SU-DHL-6 (cell line): ENCODE data around the gene TLK1.
A peak's percentile ranks its signal among the peaks of the same experiment; 100 is the strongest.

Source experiments
- H2AFZ ChIP-seq: fragments of 200-600 bp; sonication (generic); 2 replicates; pipeline ENCODE4 v1.6.1; 2014; ENCODE audit warnings: low read depth, mild to moderate bottlenecking, moderate library complexity, mixed read lengths, antibody characterized with exemption, low read length; ENCODE audit not compliant: severe bottlenecking
- H3F3A ChIP-seq: fragments of 200-600 bp; shearing (Covaris generic); 2 replicates; pipeline ENCODE4 v1.6.0; 2016; ENCODE audit warnings: antibody characterized with exemption, mild to moderate bottlenecking; ENCODE audit not compliant: insufficient read depth
- H3K27ac ChIP-seq: fragments of 200-600 bp; sonication (generic); 2 replicates; pipeline ENCODE4 v1.5.1; 2016; ENCODE audit warnings: low read depth, mild to moderate bottlenecking, low read length, moderate library complexity, mixed read lengths
- H3K27me3 ChIP-seq: fragments of 200-600 bp; sonication (generic), shearing (Covaris generic); 2 replicates; pipeline ENCODE4 v1.6.0; 2014; ENCODE audit warnings: mild to moderate bottlenecking, low read length
- H3K36me3 ChIP-seq: fragments of 200-600 bp; sonication (generic); 2 replicates; pipeline ENCODE4 v1.6.1; 2014; ENCODE audit warnings: mild to moderate bottlenecking, low read length, mixed read lengths
- H3K4me2 ChIP-seq: fragments of 300-600, 200-600 bp; shearing (Covaris generic), sonication (generic); 2 replicates; pipeline ENCODE4 v1.6.0; 2014; ENCODE audit warnings: low read length, low read depth, mild to moderate bottlenecking; ENCODE audit not compliant: poor library complexity, severe bottlenecking
- H3K4me3 ChIP-seq: fragments of 200-600 bp; sonication (generic); 2 replicates; pipeline ENCODE4 v1.5.1; 2014; ENCODE audit warnings: antibody characterized with exemption, low read length, mild to moderate bottlenecking, mixed read lengths; ENCODE audit not compliant: insufficient read depth, poor library complexity, severe bottlenecking
- H3K79me2 ChIP-seq: fragments of 200-600 bp; sonication (generic); 2 replicates; pipeline ENCODE4 v1.6.1; 2014; ENCODE audit warnings: mild to moderate bottlenecking, low read length, moderate library complexity; ENCODE audit not compliant: insufficient read depth
- H3K9ac ChIP-seq: fragments of 200-600 bp; sonication (generic); 2 replicates; pipeline ENCODE4 v1.7.0; 2014; ENCODE audit warnings: mild to moderate bottlenecking, low read length
- H3K9me2 ChIP-seq: fragments of 200-600 bp; sonication (generic); replicated peaks from 2 replicates; pipeline ENCODE4 v1.6.1; 2014; ENCODE audit warnings: low read length; ENCODE audit not compliant: insufficient read depth
- H3K9me3 ChIP-seq: fragments of 200-600 bp; sonication (generic); 2 replicates; pipeline ENCODE4 v1.6.1; 2014; ENCODE audit warnings: low read length, mixed read lengths; ENCODE audit not compliant: insufficient read depth
- H4K20me1 ChIP-seq: fragments of 200-600 bp; sonication (generic); 2 replicates; pipeline ENCODE4 v1.6.1; 2014; ENCODE audit warnings: low read depth, mild to moderate bottlenecking, antibody characterized with exemption, low read length, moderate library complexity, mixed read lengths
- EZH2phosphoT487 ChIP-seq: fragments of 200-600 bp; sonication (generic), shearing (Covaris generic); conservative IDR thresholded peaks from 2 replicates; pipeline ENCODE4 v1.6.1; 2018; ENCODE audit warnings: mild to moderate bottlenecking, antibody characterized with exemption, low read length, moderate library complexity, mixed read lengths
- TF ChIP-seq, protein P1 (sequence below): fragments of 200-600 bp; sonication (generic); IDR thresholded peaks from one replicate; pipeline ENCODE4 v1.5.1; 2017; ENCODE audit warnings: antibody characterized with exemption, mild to moderate bottlenecking, low read length, moderate library complexity; ENCODE audit not compliant: insufficient read depth, poor library complexity, severe bottlenecking

The TLK1 gene

GRCh38 chr2:170972296-170973224 is 188.1 kb downstream of the TLK1 start:
- H3K27me3 ChIP-seq: no peaks in the 10 kb centered on the region
- H3K9me2 ChIP-seq: no peaks in the 10 kb centered on the region
- no peak for TF ChIP-seq EZH2phosphoT487
- TF ChIP-seq, protein P1, sequence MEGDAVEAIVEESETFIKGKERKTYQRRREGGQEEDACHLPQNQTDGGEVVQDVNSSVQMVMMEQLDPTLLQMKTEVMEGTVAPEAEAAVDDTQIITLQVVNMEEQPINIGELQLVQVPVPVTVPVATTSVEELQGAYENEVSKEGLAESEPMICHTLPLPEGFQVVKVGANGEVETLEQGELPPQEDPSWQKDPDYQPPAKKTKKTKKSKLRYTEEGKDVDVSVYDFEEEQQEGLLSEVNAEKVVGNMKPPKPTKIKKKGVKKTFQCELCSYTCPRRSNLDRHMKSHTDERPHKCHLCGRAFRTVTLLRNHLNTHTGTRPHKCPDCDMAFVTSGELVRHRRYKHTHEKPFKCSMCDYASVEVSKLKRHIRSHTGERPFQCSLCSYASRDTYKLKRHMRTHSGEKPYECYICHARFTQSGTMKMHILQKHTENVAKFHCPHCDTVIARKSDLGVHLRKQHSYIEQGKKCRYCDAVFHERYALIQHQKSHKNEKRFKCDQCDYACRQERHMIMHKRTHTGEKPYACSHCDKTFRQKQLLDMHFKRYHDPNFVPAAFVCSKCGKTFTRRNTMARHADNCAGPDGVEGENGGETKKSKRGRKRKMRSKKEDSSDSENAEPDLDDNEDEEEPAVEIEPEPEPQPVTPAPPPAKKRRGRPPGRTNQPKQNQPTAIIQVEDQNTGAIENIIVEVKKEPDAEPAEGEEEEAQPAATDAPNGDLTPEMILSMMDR: no peak
- peaks cover 10% of the 10 kb centered on the region for H3F3A ChIP-seq
- no peak overlapping the region for H3K27ac ChIP-seq
- H4K20me1 ChIP-seq: no peaks in the 10 kb centered on the region
- H2AFZ ChIP-seq: peak overlapping the region; percentile 95
- peak overlapping the region; percentile 68 for H3K4me2 ChIP-seq
- H3K79me2 ChIP-seq: no peaks in the 10 kb centered on the region
- no peaks in the 10 kb centered on the region; the same call in 1 of the 2 replicates for H3K36me3 ChIP-seq
- H3K9ac ChIP-seq: peak overlapping the region; percentile 67
- H3K9me3 ChIP-seq: no peaks in the 10 kb centered on the region
- peak overlapping the region; percentile 37 for H3K4me3 ChIP-seq

DNA sequence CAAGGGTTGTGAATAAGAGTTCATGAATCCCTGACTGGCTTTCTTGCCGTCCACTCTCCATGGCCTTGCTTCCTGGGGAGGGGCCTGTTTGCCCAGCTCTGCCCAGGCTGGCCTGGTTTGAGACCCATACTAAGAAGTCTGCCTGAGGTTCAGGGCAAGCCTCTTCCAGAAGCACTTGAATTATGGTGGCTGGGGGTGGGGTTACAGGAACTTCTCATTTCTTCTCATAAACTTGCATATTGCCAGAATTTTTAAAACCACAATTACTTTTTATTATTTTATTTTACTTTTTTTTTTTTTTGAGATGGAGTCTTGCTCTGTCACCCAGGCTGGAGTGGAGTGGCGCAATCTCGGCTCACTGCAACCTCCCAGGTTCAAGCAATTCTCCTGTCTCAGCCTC is 189.6 kb downstream of the TLK1 start:
- H3K9me3 ChIP-seq: no peaks in the 10 kb centered on the region
- no peaks in the 10 kb centered on the region for H4K20me1 ChIP-seq
- H3K27ac ChIP-seq: no peak overlapping the region
- no peak overlapping the region for H3K4me3 ChIP-seq
- no peaks in the 10 kb centered on the region for H3K79me2 ChIP-seq
- H3K36me3 ChIP-seq: no peaks in the 10 kb centered on the region; the same call in 1 of the 2 replicates
- no peak overlapping the region for H3K9ac ChIP-seq
- H3K4me2 ChIP-seq: no peak overlapping the region
- peaks cover 14% of the 10 kb centered on the region for H3F3A ChIP-seq
- H3K27me3 ChIP-seq: no peaks in the 10 kb centered on the region
- H2AFZ ChIP-seq: no peak overlapping the region
- H3K9me2 ChIP-seq: no peaks in the 10 kb centered on the region
- TF ChIP-seq, protein P1: no peak
- TF ChIP-seq EZH2phosphoT487: no peak

DNA sequence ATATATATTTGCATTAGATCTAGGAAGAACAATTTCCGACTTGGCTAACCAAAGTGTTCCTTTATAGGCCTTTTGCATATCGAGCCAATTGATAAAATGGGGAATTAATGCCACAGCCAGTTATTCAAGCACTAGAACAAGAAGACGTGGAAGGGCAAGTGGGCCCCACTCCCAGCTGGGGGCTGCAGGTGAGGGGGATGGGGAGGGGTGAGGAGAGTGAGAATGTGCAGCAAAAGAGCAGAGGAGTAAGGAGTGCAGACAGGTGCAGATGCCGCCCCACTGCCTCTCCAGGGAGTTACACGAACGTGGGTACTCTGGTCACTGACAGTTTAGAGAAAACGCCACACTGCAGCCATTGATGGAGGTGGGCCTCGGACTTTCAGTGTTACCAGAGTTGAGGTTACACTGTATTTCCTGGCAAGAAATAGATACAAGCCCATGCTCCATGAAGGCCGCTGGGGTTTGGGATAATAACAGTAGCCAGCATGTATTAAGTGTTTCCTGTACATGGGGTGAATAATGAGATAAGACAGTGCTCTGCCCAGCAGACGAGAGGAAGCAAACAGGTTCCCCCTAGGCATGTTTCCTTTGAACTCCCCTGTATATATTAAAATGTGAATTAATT is 190.7 kb downstream of the TLK1 start:
- Histone ChIP-seq H3F3A (peaks cover 14% of the 10 kb centered on the region), H3K9me2 (no peaks in the 10 kb centered on the region), H3K9ac (no peak overlapping the region), H3K9me3 (no peaks in the 10 kb centered on the region), H3K4me2 (no peak overlapping the region), H4K20me1 (no peaks in the 10 kb centered on the region), H3K27me3 (no peaks in the 10 kb centered on the region), H3K4me3 (no peak overlapping the region), H3K27ac (no peak overlapping the region), H3K79me2 (no peaks in the 10 kb centered on the region), H3K36me3 (no peaks in the 10 kb centered on the region; the same call in 1 of the 2 replicates), H2AFZ (no peak overlapping the region)
- no peak for TF ChIP-seq EZH2phosphoT487
- TF ChIP-seq, protein P1: no peak
